ENCODE data around the gene CNTNAP2.

CNTNAP2 gene

DNA sequence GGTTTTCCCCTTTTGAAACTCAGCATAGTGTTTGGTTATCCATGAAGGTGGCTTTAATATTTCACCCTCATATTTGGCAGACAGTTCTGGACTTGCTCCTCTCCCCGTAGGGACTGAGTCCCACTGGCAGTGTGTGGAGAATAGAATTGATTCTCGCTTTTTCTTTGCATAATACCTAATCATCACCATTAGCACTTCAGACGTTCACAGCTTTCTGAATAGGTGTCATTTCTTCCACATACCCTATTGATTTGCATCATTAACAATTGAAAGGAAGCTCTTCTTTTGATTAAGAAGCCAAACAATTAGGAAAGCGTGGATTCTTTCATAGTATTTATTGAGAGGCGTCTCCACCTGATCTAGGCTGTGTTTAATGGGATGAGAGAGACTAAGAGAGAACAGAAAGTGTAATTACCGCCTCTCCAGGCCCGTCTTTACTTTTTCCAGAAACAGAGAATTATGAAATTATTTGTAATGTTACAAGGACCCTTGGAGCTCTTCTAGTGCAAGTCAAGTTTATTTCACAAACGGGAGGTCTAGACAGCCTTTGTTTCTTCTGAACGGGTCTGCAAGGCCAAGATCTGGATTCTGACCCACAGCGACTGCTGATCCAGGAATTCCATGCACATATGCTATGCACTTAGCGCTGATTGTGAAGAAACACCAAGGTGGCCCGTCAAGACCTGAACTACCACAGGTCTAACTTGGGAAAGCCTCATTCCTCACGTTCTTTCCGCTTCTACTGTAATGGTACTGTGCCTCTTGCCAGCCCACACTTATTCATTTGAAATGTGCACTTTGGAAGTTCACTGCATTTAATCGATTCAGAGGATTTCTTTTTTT lies 2224.1 kb downstream of the CNTNAP2 start:
- no peak for DNase-seq

GRCh38 chr7:148344406-148344805 lies 2227.8 kb downstream of the CNTNAP2 start:
- DNase-seq, result no peak

DNA sequence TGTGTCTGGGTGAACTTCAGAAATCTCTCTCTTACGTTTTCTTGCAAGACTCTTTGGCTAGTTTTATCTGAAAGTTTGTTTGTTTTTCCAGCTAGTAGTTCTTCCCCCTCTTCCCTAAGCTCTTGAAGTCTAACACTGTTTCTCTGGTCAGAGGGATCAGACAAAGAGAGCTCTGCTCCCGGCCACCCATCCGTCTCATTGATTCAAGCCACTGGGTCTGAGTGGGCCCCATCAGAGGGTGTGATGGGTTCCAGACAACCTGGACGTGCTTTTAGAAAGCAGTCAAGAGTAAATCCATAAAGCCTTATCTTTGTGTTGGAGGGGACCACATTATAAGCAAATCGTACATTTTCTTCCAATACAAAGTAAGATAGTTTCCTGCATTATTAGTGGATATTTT lies 2231.4 kb downstream of the CNTNAP2 start:
- DNase-seq, result no peak

DNA sequence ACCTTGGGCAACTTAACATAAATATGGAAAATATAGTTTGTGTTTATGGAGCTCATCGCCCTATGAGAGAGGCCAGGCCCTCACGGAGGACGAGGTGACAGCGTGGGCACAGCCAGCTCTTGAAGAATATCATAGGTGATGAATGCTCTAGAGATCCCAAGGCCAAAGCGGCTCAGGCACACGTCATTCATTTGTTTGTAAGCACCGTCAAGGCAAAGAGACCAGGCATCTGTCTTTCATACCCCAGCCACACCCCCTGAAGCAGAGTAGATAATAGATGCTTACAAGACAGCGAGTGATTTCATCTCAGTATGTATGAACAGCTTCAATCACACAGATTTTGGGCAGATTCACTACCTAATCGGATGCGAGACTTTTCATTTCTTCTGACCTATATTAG lies 2231.9 kb downstream of the CNTNAP2 start:
- no peak for DNase-seq

DNA sequence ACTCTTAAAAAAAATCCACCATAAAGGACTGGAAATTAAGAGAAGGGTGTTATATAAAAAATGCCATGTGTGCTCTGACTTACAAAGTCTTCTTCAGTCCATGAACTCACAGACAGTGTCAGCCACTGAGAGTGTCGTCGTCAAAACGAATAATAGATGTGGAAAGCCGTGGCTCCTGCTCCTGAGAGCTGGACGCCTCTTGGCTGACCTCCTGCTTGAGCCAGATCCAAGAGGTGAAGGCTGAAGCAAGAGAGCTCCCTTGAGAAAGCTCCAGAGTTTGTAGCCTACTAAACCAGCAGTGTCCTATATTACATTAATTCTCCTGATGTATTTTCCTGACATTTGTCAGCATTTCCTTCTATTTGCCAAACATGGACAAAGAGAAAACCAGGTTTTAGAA lies 2239.7 kb downstream of the CNTNAP2 start:
- DNase-seq, result no peak

DNA sequence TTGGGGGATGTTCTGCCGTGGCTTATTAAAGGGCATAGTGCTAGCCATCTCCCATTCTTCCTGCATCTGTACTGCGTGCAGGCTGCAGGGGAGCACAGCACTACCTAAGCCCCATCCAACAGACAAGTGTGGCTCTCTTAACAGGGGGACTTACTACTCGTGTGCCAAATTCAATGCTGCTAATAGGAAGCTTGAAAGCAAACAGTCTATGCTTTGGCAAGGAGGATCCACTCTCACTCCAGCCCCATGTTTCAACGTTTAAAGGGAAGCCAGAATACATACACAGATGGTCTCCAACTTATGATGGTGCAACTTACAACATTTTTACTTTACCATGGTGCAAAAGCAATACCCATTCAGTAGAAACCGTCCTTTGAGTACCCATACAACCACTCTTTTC lies 2245.9 kb downstream of the CNTNAP2 start:
- no peak for DNase-seq

DNA sequence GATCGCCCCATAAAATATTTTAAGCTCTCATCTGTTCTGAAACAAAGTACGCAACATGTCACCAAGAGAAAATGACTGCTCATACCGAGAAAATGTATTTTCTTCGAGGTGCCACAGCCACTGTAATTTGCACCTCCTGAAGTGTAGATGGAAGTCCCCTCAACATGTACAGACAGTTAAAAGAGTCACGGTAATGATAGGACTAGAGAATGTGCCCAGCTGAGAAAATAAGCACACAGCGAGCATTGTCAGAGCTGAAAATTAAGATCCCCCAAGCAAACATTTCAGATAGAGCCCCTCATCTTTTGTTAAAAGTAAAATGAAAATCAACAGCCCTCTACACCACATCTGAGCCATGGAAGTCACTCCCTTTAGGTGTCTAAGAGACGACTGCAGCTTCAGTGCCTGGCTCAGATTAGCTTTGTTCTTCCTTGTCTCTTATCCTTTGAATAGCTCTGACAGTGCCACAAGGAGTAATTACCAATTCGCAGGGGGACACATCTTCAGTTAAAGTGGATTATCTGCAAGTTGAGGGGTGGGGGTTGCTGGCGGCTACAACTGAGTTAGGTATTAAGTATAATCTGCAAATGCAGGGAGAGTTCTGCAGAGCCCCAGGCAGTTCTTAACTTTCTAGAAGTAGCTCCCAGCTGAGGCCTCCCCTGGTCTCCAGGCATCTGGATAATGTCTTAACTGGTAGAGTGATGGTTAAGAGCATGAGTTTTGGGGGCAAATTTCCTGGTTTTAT lies 2251.3 kb downstream of the CNTNAP2 start:
- DNase-seq, result no peak

- DNase-seq, result no peak
Observed at GRCh38 chr7:148368562-148368961, 2252.0 kb downstream of the CNTNAP2 start.

- DNase-seq, result no peak
Observed at GRCh38 chr7:148371280-148371937, 2254.8 kb downstream of the CNTNAP2 start.

DNA sequence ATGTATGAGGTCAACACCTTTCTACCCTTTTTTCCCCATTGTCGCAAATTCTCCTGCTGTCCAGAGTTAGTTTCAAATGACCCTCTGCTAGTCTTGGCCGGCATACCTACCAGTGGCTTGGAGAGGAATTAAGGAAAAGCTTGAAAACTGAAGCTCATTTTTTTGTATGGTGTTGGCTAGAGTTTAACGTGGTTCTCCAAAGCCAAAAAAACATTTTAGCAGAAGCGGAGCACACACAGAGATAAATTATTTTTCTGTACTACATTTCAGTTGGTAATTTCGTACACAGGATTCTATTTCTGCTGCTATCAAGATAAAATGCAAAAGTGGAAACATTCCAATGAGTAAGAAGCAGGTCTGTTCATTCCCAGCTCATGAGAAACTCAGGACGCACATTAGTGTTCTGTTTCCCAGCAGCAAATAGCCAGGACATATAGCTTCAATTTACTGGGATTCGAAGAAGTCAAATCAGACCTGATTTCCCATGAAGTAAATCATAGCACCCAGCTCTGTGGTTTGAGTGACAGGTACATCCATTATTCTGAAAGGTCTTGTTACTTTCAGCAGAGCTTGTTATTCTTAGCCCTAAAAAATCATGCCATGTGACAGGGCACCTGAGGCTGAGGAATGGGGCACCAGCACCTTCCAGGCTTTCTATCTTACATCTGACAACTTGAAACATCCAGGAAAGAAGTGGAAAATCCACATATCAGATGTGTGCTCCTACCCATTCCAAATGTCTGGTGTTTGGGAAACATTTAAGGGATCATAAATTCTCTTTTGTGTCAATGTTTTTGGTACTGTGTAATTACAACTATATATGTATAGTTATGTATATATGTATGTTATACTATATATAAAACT lies 2258.0 kb downstream of the CNTNAP2 start:
- DNase-seq, result no peak

DNA sequence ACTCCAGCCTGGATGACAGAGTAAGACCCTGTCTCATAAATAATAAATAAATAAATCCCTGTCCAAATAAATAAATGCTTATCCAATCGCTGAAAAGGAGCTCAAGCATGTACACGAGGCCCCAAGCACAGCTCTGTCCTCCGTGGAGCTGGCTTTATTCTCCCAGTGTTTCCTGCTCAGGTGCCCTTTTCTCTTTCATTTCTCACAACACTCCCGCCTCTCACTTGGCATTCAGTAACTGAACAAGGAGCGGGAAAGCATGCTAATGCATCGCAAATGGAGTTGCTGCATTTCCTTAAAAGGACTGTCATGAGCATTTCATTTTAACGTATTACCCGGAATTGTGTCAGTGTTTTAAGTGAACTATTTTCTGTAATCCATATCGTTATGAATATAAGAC lies 2263.1 kb downstream of the CNTNAP2 start:
- DNase-seq, result no peak

DNA sequence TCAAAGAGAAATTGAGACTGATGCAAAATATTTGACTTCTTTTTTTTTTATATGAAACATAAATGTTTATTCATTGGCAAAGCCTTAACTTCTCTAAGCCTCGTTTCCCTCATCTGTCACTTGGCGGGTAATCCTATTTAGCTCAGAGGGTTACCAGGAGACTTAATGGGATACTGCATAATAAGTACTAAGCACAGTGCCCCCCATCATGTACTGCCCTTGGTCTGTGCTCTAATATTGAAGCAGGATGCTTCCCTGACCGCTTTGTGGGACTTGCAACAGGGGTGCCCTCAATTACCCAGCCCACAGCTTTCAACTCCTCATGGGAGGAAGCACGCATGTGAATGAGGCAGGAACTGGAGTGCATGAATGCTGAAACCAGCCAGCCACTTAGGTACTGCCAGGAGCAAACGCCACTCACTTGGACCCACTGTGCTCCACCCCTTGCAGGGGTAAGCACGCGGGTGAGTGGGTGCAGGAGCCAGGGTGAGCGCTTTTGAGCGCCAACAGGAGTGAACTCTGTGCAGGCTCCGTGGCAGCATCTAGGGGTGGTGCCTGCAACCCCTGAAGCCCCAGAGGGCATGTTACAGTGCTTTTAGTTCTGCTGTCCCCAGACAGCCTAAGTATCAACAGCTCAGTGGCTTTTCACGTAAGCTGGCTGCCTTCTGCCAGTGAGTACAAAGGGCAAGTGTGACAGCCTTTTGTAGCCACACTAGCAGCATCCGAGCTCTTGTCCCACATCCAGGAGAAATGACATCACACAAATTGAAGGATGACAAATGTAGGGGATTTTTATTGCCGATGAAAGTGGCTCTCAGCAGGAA lies 2264.2 kb downstream of the CNTNAP2 start:
- no peak for DNase-seq

DNA sequence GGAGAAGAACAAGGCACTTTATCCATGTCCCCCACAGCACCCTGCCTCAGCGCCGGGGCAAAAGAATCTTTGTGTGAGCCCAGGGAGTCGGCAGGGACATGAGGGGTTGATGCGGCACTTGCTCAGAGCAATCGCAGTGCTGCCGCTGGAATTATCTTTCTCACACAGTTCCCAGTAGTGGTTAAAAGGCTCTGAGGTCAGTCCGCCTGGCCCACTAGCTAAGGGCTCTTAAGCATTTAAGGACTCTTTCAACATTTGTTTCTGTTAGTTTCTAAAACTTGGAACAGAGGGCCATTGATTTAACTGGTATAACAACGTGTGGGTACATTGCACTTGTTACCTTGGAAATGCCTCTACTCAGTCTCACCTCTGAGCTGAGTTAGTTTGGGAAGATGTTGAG lies 2266.0 kb downstream of the CNTNAP2 start:
- no peak for DNase-seq

GRCh38 chr7:148383651-148384050 lies 2267.1 kb downstream of the CNTNAP2 start:
- DNase-seq, result no peak

DNA sequence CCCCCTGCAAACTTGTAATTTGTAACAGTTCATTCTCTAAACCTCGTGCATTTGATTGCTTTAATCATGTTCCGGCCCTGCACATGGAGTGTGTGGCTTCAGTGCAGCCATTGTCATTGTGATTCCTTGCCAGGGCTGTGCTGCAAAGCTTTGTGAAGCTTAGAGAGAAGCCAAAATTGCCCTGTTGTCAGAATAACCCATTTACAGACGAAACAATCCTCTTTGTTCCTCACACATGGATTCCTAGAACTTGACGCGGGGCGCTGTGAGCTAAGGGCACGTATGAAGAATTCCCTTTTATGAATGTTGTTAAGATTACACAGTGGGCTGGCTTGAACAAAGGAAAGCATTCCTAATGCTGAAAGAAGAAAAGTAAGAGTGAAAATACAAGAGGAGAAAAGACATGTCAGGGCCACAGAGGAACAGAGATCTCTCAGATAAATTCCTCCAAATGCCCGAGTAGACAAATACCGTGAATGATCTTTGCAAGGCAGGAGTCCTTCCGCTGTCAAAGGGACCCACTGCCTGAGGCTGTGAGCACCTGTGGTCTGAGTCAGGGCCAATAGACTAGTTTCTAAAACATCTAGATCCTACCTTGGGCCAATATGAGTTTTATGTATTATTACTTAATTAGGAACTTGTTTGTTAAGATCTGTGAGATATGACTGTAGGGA lies 2268.5 kb downstream of the CNTNAP2 start:
- DNase-seq, result no peak

- no peak for DNase-seq
Observed at GRCh38 chr7:148390381-148390780, 2273.8 kb downstream of the CNTNAP2 start.

GRCh38 chr7:148391591-148391990 lies 2275.0 kb downstream of the CNTNAP2 start:
- no peak for DNase-seq

DNA sequence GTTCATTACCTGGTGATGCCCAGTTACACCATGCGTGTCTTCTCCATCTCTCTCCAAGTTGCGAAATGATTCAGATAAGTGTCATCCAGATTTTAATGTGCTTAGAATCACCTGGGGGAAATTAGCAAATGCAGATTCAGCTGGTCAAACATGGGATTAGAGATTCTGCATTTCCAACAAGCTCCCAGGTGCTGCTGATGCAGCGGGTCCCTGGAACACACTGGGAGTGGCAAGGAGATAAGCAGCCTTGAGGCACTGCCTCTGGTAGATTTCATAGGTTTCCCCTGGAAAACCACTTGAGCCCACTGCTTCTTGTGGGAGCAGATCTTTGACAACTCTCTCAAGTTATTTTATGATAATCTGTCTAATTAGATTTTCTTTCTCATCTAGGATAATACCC lies 2278.0 kb downstream of the CNTNAP2 start:
- DNase-seq, result no peak

GRCh38 chr7:148395352-148395811 lies 2278.8 kb downstream of the CNTNAP2 start:
- DNase-seq, result no peak

DNA sequence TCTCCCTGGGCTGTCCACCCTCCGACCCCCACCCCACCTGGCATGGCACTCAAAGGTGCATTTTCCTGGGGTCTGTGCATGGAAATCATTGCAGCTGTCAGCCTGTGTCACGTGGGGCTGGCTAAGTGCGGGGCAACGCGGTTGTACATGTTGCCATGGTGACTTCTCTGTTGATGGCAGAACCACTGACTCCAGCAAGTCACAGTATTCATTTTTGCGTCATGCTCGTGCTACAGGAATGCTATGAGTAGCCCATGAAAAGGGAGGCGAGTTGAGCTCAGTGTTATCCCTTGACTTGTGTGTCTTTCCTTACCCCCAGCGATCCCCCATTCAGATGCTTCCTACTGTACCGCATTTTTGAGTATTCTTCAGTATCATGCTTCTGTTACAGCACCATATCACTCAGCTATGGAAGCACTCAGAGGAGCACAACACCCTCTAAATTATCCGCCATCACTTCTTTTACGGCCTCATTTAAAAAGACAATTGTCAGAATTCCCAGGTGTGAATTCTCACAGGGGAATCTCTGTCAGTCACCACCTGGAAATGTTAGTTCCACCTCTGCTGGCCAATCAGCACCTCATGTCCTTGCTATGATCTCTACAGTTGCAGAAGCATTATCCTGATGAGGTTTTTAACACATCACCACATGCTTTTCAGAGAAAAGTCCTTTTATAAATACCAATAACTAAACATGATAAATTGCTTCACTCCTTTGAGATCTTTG lies 2279.6 kb downstream of the CNTNAP2 start:
- DNase-seq, result no peak

Data from CD4-positive, alpha-beta T cell treated with Interleukin-4 for 4 hours (primary cell).